Measurements from ENCODE around the gene SNCA.

- TF ChIP-seq CTCF (conservative IDR thresholded peaks at IDR 0.05; ENCODE audit: low read depth, low read length) (no peak), EZH2 (IDR thresholded peaks at IDR 0.05; ENCODE audit: borderline replicate concordance, low read depth, low read length, poor library complexity, severe bottlenecking) (no peak)
Observed at GRCh38 chr4:89799071-89799470, 37.9 kb downstream of the SNCA start.

Measured in A673 (cell line).